ENCODE data around the gene YBX1.

YBX1 gene

DNA sequence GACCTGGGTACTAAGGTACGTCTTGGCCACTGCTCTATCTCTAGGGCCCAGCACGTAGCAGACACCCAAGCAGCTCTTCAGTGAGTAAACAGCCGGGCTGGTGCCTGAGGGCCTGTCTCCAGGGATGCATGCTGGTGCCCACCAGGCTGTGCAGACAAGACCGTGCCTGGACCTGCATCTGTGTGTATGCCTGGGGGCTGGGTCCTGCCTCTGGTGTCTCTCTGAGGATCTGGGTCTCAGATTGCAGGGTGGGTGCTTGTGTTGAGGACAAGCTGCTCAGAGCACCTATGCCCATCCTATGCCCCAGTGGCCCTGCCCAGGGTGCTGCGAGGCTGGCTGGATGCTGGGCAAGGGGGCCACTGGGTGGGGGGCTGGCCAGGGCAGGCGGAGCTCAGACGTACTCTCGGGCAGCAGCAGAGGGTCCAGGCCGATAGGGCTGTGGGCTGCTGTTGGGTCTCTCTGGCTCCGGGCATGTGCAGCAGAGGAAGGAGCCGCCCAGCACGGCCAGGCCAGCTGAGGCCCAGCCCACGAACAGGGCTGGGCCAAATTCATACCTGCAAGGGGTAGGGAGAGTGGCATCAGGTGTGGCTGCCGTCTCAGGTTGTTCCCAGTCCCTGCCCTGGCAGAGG lies 53.4 kb downstream of the YBX1 start:
- peak; percentile 60 for DNase-seq

DNA sequence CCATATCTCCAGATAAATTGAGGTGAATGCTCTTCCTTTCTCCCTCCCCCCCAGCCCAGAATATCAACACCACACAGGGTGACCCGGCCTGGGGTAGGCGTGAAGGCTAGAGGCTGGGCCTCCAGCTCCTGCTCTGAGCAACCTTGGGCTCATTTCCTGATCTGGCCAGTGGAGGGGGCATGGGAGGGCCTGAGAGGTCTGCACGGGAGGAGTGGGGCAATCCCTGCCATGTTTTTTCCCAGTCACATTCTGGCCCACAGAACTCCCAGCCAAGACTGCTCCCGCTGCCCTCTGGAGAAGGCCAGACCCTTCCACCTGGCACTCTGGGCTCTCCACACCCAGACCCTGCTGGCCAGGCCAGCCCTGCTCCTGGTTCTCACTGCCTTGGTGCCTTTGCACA lies 53.9 kb downstream of the YBX1 start:
- peak; percentile 13 for DNase-seq

DNA sequence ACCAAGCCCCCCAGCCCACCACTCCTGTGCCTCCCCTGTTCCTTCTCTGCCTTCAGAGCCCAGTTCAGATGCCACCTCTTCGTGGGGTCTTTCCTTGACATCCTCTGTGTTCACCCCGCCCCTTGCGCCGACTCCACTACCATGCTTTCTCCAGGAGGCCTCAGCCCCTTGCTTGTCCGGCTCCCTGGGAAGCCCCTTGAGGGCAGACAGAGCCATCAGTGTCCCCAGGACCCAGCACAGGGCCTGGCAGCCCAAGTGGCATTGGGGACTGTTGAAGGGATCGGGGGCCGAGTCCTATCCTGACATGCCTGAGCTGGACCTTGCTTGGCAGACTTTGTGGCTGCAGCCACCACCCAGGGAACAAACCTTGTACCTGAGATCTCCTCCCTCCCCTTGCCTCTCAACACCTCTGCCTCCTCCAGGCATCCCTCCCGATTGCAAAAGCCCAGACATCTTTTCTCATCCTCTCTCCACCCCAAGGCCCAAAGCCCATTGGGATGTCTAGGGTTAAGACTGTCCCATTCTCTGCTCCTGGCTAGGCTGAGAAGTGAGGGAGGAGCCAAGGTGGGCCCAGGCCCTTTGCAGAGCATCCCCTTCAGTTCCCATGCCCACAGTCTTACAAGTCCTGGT lies 54.5 kb downstream of the YBX1 start:
- DNase-seq: no peak

DNA sequence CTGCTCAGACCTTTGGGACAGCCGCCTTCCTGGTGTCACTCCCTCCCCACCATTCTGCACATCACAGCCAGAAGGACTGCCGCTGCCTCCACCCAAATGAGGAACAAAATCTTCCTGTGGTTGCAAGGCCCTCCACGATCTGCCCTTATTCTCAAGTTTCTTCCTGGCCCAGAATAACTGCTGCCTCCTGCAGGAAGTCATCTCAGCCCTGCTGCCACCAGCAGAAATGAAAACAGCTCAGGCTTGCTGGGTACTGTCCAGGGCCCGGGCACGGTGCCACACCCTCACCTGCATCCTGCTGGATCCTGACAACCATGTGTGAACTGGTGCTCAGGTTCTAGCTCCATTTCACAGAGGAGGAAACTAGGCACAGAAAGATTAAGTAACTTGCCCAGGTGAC lies 55.0 kb downstream of the YBX1 start:
- DNase-seq: no peak

DNA sequence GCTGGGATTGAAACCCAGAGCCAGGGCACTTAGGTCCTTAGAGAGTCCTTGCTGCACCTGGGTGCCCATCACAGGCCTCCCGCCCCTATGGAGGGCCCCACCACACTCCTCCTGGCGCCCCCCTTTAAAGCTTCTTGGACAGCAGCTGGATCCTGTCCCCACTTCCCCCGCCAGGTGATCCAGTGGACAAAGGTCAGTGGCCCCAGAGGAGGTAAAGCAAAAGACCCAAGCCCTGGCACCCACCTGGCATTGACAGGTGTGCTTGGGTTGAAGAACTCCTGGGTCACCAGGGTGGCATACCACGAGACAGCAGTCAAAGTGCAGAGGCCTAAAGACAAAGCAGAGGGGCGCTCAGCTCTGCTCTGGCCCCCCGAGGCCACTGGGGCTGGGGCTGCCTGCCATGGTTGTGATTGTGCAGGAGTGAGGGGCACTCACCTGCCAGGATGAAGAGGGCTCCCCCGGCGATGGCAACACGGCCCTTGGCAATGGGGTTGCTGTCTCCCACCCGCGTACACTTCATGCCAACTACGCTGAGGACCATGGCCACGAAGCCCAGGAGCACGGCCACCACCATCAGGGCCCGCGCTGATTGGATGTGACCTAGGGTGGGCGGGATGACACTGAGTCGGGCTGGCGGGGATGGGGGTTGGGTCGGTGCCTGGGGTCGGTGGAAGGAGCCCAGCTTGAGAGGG lies 55.9 kb downstream of the YBX1 start:
- no peak for DNase-seq

DNA sequence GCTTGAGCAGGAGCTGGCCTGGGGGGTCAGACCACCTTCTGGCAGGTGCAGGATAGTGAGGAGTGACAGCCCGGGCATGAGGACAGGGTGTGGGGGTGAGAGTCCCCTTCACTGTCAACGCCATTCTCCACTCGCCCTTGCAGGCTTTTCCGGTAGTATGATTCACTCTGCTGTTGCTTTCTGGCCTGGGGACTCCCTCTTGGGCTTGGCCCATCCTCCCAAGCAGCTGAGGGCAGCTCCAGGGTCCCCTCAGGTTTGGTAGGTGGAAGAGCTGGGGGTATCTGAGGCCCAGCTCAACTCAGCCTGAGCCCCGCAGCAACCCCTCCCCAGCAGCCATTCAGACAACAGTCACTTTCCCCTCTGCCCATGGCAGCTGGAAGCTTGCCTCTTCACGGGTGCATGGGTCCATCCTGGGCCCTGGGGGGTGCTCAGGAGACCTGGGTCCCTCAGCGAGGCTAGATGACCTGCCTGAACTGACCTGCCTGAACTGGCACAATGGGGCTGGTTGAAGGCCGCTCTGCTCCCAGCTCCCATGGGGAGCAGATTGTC lies 56.5 kb downstream of the YBX1 start:
- DNase-seq: no peak

DNA sequence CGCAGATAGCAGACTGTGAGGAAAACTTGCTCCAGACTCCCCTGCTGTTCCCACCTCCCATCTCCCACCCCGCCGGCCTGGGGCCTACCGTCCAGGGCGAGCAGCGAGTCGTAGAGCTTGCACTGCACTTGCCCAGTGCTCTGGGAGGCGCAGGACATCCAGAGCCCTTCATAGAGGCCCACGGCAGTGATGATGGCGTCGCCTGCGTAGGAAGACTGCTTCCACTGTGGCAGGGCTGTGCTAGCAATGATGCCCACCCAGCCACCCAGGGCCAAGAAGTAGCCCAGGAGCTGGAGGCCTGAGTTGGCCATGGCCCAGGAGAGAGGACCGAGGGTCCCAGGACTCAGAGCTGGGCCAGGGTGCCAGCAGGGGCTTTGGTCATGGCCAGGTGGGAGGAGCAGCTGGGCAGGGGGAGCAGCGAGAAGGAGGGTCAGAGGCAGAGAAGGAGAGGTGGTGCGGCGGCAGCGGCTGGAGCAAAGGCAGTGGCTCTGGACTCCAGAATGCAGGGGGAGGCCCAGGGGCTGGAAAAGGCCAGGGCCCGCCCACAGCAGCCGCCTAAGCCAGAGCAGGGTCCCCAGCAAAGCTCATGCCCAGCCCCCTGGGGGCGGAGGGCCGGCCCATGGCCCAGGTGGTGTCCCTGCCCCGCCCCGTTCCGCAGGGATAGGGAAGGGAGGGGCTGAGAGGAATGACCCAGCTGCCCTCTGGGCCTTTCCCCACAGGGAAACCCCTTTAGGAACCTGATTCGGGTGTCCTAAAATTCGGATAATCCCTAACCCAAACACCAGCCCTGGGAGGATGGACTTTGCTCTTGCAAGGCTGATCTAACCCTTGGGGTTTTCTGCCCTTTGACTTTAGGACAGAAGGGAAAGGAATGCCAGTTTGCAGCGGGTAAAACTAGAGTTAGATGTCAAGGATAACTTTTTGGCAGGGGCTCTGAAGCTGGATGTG lies 57.8 kb downstream of the YBX1 start, which contains the start of gene CLDN19:
Gene CLDN19 (minus strand): TSS at position 484 of the 948 bp plus-strand sequence. CDS start 173 bp downstream, at position 311.
- DNase-seq: no peak

DNA sequence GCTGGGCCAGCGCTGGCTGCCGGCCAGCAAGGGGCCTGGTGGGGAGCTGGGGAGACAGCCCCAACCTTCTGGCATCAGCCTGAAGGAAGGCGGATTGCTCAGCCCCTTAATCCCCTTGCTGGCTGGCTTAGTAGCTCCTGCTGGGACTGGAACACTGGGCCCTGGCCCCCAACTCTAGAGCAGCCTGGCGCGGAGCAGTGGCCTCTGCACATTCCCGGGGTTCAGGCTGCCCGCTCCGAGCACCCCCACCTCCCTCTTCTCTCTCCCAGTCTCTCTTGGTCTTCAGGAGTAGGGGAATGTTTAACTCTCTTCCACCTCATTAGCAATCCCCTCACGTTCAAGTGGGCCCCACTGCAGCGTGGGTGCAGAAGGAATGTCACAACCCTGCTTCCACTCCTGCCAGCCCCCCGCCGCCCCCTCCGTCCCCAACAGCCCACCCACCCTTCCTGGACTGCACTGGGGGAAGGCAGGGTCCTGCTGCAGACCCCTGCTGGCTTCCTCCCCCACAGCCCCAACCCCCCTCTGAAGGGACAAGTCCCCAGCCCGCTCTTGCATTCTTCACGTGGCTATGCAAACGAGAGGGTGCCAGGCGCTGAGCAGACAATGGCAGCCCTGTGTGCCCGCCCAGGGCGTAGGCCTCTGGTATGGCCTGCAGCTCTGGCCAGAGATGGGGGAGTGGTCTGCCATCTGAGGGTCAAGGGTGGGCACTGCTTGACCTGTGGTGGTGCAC lies 58.8 kb downstream of the YBX1 start:
- no peak for DNase-seq

DNA sequence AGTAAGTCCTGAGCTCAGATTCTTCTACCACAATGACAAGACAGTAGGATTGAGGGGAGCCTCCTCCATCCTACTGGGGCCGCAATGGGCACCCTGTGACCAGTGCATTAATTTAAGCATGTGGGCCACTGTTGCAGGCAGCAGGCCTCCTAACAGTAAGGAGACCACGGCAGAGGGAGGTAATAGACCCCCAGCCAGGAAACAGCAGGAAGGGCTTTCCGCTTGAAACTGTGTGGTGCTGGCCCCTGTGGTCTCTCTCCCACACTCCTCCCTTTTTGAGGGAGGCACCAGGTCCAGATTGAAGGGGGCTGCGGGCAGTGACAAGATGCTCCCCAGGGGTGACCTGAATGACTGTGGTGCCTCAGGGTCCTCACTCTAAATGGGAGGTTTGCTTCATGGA lies 59.5 kb downstream of the YBX1 start:
- no peak for DNase-seq

DNA sequence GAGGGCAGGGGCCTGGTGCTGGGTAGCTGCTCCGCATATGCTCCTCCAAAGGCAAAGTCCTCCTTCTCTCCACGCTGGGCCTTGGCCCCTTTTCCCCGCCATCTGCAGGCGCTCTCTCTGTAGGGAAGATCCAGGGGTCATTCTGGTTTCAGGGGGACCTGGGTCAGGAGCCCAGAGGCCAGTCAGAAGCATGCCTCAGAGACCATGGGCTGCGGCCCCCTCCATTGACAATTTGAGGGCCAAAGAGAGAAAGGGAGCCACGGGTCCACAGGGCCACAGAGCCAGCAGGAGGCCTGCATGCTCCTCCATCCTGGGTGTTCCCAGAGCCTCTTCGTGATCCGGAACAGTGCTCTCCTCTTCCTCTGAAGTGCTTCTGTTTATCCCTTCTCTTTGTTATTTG lies 59.9 kb downstream of the YBX1 start:
- DNase-seq: no peak

DNA sequence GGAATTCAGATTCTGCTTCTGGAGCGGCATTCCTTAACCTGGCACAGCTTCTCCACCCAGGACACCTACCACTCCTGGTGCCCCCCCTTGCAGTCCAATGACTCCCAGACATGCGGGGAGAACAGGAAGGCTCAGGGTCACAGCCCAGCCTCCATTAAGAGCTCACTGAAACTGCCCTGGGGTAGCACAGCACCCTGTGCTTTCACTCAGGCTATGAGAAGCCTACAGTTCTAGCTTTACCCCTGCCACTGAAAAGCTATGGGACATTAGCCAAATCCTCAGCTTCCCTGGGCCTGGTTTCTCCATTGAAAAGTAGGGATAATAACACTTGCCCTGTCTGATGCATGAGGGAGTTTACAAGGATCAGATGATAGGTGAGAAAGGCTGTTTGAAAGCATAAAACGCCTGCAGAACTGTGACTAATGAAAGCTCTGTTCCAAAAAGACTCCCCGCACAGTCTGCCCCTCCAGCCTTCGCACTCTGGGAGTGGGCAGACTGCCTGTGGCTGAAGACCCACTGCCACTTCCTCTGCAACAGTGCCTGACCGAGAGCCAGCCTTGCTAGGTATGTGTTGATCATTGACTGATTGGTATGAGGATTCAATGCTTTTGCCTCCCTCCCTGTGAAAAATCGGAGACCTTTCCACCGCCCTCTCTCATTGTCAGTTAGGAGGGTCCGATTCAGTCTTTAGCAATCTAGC lies 60.5 kb downstream of the YBX1 start:
- no peak for DNase-seq

DNA sequence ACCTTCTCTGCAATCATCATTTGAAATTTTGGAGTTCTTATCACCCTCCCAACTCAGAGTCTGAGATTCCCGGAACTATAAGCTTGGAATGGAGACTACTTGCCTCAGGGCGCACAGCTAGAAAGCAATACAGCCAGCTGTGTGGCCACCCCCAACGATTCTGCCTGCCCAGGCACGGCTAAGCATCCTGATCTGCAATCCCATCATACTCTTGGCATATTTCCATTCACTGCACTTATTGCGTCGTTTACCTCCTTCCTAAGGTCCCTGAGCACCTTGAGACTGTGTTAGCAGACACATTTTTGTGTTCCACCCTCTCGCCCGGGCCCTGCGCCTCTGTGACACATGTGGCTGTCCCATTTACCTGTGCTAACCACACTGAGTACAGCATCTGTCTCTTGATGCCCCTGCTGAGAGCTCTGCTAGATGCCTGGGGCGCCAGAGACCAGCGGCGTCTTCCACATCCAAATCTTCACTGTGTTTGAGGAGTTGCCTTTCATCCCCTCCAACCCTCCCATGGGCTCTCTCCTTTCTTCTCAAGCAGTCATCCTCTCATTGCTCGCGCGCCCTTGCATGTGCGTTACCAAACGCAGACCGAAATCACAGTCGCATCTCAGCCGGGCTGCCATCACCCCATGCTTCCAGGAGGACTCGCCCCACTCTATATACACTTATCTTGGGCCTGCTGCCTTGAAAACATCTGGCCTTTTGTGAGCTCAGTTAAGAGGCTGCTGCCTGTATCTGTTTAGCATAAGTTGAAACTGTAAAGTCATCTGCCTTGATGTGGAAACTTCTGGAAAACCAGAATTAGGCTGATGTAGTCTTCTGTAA lies 61.3 kb downstream of the YBX1 start:
- DNase-seq: no peak

DNA sequence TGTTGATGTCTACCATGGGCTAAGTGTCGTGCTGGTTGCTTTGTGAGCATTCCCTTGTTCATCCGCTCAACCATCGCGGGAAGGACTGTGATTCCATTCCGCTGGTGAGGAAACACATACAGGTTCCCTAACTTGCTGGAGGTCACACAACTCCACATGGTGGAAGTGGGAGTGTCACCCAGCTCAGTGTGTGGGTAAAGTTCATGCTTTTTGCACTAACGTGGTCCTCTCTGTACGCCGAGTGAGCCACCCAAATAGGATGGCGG lies 61.9 kb downstream of the YBX1 start:
- DNase-seq: no peak

DNA sequence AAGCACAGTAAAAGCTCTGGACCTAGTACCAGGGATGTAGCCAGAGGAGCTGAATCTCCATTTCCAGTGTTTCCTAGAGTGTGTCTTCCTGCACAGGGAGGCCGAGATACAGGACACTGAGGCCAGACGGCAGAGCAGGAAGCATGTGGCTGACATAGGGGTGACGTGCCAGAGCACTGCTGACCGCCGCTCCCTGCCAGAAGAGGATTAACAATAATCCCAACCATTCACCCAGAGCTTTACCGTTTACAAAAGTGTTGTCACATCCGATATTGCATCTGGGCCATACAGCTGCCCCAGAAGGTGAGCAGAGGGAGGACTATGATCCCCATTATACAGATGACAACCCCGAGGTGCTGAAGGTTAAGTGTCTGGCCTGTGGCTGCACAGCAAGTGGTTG lies 63.6 kb downstream of the YBX1 start:
- no peak for DNase-seq

DNA sequence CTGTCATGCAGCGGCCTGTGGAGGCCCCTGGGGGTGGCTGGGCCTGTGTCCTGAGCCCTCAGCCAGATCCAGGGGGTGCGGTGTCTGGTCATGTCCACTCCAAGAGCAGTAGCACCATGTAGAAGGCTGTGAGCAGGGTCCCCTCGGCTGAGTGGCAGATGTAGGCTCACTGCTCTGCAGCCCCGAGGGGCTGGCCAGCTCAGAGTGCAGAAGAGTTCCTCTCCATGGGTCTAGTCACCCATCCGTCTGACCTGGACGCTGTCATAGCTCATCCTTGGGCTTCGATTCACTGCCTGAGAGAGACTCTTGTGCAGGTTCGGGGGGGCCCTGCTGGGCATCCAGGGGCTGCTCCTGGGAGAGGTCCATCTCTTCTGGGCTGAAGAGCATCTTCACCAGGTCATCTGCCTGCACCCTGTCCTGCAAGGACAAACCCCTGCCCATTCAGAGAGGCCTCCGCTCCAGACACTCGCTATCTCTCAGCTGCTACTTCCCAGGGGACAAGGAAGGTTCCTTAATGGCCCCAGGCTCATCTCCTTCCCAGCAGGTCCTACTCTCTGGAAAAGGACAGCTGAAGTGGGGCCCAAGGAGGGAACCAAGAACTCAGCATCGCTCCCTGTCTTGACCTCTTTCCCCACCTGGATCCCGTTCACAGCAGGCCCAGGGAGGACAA lies 64.4 kb downstream of the YBX1 start:
- DNase-seq: no peak

DNA sequence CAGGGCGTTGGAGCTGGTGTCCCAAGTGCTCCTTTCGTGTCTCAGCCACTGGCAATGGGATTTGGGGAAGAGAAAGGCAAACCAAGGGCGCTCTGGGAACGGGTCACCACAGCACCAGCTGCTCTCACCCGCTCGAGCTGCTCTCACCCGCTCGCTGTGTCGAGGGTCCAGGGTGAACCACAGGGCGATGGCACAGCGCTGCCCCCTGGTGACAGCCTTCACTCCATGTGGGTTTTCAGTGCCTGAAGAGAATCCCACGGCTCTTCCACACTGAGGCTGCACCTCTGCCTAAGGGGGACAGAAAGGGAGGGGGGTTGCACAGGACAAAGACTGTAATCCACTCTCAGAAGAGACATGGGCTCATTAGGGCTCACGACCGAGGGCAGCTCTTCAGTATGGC lies 64.9 kb downstream of the YBX1 start:
- peak; percentile 74 for DNase-seq

DNA sequence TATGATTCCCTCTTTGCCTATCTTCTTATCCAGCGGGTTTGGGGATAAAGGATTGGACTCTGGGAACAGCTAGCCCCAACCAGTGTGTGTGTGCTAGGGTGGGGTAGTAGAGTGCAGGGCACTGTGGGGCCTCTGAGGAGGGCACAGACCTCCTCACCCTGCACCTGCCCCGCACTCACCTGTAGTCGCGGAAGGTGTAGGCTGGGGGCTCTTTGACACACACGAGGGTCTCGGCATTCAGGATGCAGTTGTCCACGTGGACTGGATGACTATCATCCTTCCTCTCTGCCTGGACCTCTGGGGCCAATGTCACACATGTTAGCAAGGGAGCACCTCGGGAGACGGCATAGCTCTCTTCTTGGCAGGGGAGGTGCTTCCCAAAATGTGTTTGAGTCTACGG lies 65.8 kb downstream of the YBX1 start:
- no peak for DNase-seq

DNA sequence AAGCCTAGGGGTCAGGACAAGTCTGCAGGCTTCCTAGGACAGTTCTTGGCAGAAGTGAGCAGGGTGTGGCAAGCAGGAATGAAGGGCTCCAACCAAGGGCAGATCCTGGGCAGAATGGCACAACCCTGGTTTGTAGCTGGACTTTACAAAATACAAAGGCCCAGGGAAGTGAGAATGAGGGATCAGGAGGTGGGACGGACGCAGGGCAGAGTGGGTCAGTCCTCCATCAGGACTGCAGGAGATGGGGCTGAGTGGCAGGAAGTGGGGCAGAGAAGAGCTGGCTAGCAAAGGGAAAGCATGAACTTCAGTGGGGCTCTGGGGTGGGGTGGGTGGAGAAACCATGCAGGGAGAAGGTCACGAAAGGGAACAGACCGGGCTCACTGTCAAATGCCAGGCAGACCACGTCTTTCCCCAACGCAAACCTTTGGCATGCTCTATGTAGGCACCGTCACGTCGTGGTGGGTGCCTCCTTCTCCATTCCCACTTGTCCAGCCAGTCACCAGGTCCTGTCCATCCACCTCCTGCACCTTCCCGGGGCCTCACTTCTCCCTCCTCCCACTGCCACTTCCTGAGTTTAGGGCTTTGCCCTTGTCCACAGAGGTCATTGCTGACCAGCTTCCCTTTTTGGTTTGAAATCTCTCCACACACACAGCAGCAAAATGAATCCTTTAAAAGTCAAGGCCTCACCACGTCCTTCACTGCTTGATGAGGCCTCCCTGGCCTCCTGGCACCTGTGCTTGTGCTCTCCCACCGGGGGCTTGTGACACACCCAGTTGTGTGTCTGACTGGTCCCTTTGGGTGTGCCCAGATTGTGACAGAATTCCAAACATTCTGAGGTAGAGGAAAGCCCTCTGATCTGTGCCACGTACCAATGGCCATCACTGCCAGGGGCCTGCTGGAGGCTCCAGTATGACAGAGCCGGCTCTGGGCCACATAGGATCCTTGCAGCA lies 66.5 kb downstream of the YBX1 start:
- DNase-seq: no peak

DNA sequence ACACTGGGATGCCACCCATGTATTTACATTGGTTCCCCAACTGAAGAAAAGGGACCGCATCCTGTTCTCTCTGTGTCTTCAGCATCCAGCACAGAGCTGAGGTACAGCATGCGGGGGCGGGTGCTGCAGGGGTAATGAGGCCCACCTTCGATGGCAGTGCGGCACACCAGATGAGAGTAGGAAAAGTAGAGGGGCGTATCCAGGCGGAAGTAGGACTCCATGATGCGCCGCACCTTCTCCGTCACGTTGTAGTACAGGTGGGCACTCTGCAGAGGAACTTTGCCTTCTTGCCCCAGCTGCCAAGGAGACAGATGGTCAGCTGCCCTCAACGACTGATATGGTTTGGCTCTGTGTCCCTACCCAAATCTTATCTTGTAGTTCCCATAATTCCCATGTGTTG lies 67.8 kb downstream of the YBX1 start:
- DNase-seq: no peak
